ENCODE measurements around the gene CYP3A4.

CYP3A4 gene

DNA sequence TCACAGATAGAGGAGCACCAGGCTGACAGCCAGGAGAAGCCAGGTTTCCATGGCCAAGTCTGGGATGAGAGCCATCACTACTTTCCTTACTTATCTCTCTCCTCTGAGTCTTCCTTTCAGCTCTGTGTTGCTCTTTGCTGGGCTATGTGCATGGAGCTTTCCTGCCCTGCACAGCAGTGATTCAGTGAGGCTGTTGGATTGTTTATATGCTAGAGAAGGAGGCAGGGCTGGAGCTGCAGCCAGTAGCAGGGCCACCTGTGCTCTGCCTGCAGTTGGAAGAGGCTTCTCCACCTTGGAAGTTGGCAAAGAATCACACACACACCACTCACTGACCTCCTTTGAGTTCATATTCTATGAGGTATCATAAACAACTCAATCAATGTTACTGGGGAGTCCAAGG lies at the start of gene CYP3A4:
TSS of gene CYP3A4 (minus strand) at position 178 of the 400 bp plus-strand sequence. CDS start at position 75, 103 bp downstream.
- TF ChIP-seq, protein P1, sequence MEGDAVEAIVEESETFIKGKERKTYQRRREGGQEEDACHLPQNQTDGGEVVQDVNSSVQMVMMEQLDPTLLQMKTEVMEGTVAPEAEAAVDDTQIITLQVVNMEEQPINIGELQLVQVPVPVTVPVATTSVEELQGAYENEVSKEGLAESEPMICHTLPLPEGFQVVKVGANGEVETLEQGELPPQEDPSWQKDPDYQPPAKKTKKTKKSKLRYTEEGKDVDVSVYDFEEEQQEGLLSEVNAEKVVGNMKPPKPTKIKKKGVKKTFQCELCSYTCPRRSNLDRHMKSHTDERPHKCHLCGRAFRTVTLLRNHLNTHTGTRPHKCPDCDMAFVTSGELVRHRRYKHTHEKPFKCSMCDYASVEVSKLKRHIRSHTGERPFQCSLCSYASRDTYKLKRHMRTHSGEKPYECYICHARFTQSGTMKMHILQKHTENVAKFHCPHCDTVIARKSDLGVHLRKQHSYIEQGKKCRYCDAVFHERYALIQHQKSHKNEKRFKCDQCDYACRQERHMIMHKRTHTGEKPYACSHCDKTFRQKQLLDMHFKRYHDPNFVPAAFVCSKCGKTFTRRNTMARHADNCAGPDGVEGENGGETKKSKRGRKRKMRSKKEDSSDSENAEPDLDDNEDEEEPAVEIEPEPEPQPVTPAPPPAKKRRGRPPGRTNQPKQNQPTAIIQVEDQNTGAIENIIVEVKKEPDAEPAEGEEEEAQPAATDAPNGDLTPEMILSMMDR (IDR thresholded peaks at IDR 0.05; ENCODE audit: low read depth, low read length, missing control alignments): no peak
- H3K4me3 ChIP-seq (replicated peaks; ENCODE audit: low read depth, low read length): no peak within 1 kb of the TSS
- no peak for DNase-seq (ENCODE audit: extremely low read depth, low read depth)

DNA sequence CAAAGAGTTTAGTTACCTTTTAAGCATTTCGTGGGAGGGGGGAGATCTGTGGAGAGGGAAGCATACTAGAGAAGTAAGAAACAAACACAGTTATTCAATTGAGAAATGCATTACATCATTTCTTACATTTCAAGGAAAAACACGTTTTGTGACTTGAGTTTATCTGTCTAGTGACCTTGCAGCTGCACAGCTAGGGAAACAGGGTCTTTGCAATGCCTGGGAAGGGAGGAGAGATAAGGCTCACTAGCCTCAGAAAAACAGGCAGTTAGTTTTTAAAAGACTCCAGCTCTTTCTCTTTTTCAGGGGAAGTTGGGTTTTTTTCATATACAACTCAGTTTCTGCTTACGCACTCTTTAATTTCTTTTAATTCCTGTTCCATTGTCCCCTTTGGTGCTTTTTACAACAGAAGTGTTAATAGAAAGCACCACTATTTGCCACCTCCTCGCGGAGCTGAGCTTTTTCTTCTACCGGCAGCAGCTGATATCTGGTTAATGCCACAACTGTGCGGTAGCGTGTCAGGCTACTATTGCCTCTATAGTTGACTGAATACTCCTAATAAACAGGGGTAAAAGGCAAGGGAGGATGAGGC lies 49.4 kb upstream of the CYP3A4 start:
- H3K4me3 ChIP-seq (replicated peaks; ENCODE audit: low read depth, low read length): no peak overlapping the region
- no peak for DNase-seq (ENCODE audit: extremely low read depth, low read depth)
- TF ChIP-seq, protein P1 (IDR thresholded peaks at IDR 0.05; ENCODE audit: low read depth, low read length, missing control alignments): no peak

DNA sequence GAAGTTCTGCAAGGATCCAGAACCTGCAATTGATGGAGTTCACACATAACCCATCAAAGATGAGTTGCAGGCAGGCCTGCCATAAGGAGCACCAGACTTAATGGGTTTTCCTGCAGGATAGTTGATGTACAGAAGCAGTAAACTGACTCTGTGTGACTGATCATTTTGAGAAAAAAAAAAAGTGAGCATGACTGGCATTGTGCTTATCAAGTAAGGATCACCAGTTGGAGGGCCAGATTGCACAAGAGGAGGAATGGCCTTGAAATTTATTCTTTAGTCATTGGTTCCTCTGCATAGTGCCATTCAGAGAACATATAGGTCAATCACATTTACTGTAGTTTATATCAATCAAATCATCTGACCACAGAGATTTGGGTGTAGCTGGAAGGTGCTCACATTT lies 47.6 kb upstream of the CYP3A4 start:
- H3K4me3 ChIP-seq (replicated peaks; ENCODE audit: low read depth, low read length): no peak overlapping the region
- TF ChIP-seq, protein P1 (IDR thresholded peaks at IDR 0.05; ENCODE audit: low read depth, low read length, missing control alignments): no peak
- DNase-seq (ENCODE audit: extremely low read depth, low read depth): no peak

DNA sequence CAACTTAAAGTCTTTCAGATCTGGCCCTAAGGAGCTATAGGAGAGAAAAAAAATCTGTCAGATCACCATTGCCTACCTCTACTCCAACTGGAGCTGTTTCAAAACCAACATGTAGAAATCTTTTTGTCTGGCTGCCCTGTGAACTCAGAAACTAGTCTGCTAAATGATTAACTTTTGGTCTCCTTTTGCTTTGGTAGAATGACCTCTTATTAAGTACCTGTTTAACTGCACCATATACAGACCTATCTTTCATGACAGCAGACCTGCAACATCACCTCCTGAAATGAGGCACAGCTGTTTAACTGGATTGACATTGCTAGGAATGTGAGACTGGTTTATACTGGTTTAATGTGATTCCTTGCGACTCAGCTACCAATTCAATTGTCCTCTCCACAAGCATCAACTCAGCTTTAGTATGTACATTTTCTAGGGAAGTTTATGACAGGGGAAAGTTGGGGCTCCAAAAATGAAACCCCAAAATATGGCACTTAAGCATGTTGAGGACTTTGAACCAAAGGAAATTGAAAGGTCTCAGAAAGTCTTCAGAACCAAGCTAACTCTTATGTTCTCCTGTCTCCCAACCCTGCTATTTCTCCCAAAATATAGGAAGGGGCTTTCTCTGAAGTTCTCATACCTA lies 45.7 kb upstream of the CYP3A4 start:
- DNase-seq (ENCODE audit: extremely low read depth, low read depth): no peak
- no peak overlapping the region for H3K4me3 ChIP-seq (replicated peaks; ENCODE audit: low read depth, low read length)
- TF ChIP-seq, protein P1 (IDR thresholded peaks at IDR 0.05; ENCODE audit: low read depth, low read length, missing control alignments): no peak

DNA sequence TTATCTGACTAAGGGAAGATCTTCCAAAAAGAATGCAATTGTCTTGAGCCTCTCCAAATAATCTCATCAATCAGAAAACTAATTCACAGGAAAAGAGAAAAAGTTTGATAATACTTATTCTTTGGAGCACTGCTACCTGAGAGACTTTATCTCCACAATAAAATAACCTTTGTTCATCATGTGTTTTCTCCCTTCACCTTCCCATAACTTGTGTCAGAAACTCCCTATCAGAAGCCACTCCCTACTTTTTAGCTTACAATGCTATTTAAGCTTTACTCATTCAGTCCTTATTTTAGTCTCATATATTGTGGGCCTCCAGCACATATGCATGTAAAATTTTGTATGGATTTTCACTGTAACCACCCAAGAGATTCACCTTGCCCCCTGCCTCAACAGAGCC lies 44.8 kb upstream of the CYP3A4 start:
- TF ChIP-seq, protein P1 (IDR thresholded peaks at IDR 0.05; ENCODE audit: low read depth, low read length, missing control alignments): no peak
- DNase-seq (ENCODE audit: extremely low read depth, low read depth): no peak

DNA sequence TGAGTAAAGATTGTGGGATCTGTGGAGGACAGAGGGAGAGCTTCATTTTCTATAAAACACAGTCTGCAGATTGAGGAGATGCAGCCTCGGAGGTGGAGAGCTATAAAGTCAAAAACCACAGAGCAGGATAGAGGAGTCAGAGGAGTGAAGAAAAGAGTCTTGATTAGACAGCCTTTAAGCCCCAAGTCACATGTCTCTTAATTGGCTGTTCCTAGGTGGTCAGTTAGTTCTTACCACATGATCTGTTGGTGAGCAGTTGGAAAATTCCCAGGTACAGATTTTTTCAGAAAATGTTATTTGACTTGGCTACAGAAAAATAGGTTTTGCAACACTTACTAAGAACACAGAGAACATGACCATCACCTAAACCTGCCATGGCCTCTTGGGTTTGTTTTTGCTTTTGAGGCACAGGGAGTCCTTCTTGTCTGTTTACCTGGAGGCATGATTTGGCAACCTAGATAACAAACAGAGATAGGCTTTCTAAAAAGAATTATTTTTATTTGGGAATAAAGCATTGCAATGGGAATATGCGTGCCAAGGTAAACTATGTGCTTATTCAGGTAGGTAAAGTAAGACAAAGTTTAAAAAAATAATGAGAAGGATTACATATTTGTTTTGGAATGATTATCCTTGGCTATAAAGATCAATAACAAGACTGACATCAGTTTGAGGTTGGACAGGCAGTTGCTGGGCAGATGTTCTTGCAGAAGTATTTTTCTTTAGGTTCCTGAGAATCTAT lies 43.2 kb upstream of the CYP3A4 start:
- H3K4me3 ChIP-seq (replicated peaks; ENCODE audit: low read depth, low read length): no peak overlapping the region
- TF ChIP-seq, protein P1 (IDR thresholded peaks at IDR 0.05; ENCODE audit: low read depth, low read length, missing control alignments): no peak
- no peak for DNase-seq (ENCODE audit: extremely low read depth, low read depth)

More for the DNA sequence above, 44.8 kb upstream of the CYP3A4 start:
- no peak overlapping the region for H3K4me3 ChIP-seq (replicated peaks; ENCODE audit: low read depth, low read length)
